ENCODE measurements around the gene EVI2A. TPM values are rescaled to one million over a fixed set of nuclear protein-coding genes. Genes with fewer than 3 reads are reported as not detected.

Gene EVI2A
- total and polyA plus RNA-seq, 12 donors, result 1.4 to 17.7 (median 5.5) TPM

GRCh38 chr17:31283841-31284240 is 37.6 kb downstream of the EVI2A start:
- Histone ChIP-seq H3K9me3 (replicated peaks in 1 of 3) (no peaks in the 10 kb centered on the region), H3K27ac (no peak overlapping the region), H3K4me3 (no peak overlapping the region), H3K36me3 (replicated peaks in 1 of 2) (no peaks in the 10 kb centered on the region), H3K4me1 (replicated peaks in 1 of 2) (no peaks in the 10 kb centered on the region), H3K27me3 (no peaks in the 10 kb centered on the region)
- DNase-seq, result no peak
- TF ChIP-seq CTCF (IDR thresholded peaks at IDR 0.05) (no peak), POLR2A (IDR thresholded peaks at IDR 0.05) (no peak)
- intact Hi-C loops (cut with DNase I), result no loop called here

GRCh38 chr17:31281061-31281460 is 40.4 kb downstream of the EVI2A start:
- no peaks in the 10 kb centered on the region for H3K4me1 ChIP-seq (replicated peaks in 1 of 2)
- no peaks in the 10 kb centered on the region for H3K36me3 ChIP-seq (replicated peaks in 1 of 2)
- TF ChIP-seq POLR2A (IDR thresholded peaks at IDR 0.05) (no peak), CTCF (IDR thresholded peaks at IDR 0.05) (no peak)
- H3K27ac ChIP-seq, result peak overlapping the region in 1 of 5 donors; percentile 26
- intact Hi-C loops (cut with DNase I), result no loop called here
- 44 to 69% (median 52%) methylated on average over 2 of the region's 2 CpGs for WGBS, 4 donors
- DNase-seq, result no peak
- no peaks in the 10 kb centered on the region for H3K27me3 ChIP-seq
- H3K4me3 ChIP-seq, result no peak overlapping the region
- H3K9me3 ChIP-seq (replicated peaks in 1 of 3), result no peaks in the 10 kb centered on the region

GRCh38 chr17:31279401-31279800 is 42.0 kb downstream of the EVI2A start:
- Histone ChIP-seq H3K4me3 (no peak overlapping the region), H3K9me3 (replicated peaks in 1 of 3) (no peaks in the 10 kb centered on the region), H3K4me1 (replicated peaks in 1 of 2) (peaks cover 0 to 8% of the 10 kb centered on the region in 2 donors), H3K27me3 (no peaks in the 10 kb centered on the region), H3K27ac (no peak overlapping the region), H3K36me3 (replicated peaks in 1 of 2) (peaks cover 0 to 4% of the 10 kb centered on the region in 2 donors)
- TF ChIP-seq POLR2A (IDR thresholded peaks at IDR 0.05) (no peak), CTCF (IDR thresholded peaks at IDR 0.05) (no peak)
- no peak for DNase-seq
- 96 to 99% (median 97%) methylated on average over 2 of the region's 2 CpGs for WGBS, 4 donors
- intact Hi-C loops (cut with DNase I), result no loop called here

GRCh38 chr17:31275116-31275515 is 46.3 kb downstream of the EVI2A start:
- 91 to 100% (median 92%) methylated on average over 1 of the region's 1 CpG for WGBS, 4 donors
- no peak for DNase-seq
- peaks cover 4 to 13% of the 10 kb centered on the region in 2 donors for H3K4me1 ChIP-seq (replicated peaks in 1 of 2)
- intact Hi-C loops (cut with DNase I), result no loop called here
- H3K36me3 ChIP-seq (replicated peaks in 1 of 2), result peaks cover 0 to 4% of the 10 kb centered on the region in 2 donors
- no peak for TF ChIP-seq POLR2A (IDR thresholded peaks at IDR 0.05)
- no peak for TF ChIP-seq CTCF (IDR thresholded peaks at IDR 0.05)
- H3K27ac ChIP-seq, result no peak overlapping the region
- H3K4me3 ChIP-seq, result no peak overlapping the region
- H3K9me3 ChIP-seq (replicated peaks in 1 of 3), result no peaks in the 10 kb centered on the region
- H3K27me3 ChIP-seq, result no peaks in the 10 kb centered on the region

Measured in adrenal gland (tissue), 12 donors.